HEK293 (cell line): ENCODE measurements around the gene ITSN2.

Source experiments
- CTCF ChIA-PET: fragments of 350-600 bp; formaldehyde crosslinking; extraction: SDS; loops from one replicate; lab custom pipeline; 2021; ENCODE audit warnings: antibody characterized with exemption; lab: Yijun Ruan, JAX
- POLR2A ChIA-PET: fragments of 300-600 bp; formaldehyde crosslinking; extraction: SDS; loops from one replicate; lab custom pipeline; 2020; ENCODE audit warnings: antibody characterized with exemption, inconsistent platforms; lab: Yijun Ruan, JAX
- H3K27ac ChIP-seq: fragments of 200-500 bp; sonication (Bioruptor generic); 2 replicates; pipeline ENCODE4 v1.5.1; 2014; ENCODE audit warnings: low read depth, low read length, control low read depth, inconsistent platforms; ENCODE audit errors: extremely low read depth
- H3K36me3 ChIP-seq, 2 experiments: fragments of 200-500 bp in 1 of 2; sonication (Bioruptor generic) in 1 of 2; 1 replicate in 1 of 2; 2 replicates in 1 of 2; pipeline ENCODE4 v1.5.1; 2014 to 2017; ENCODE audit warnings: inconsistent platforms in 2 of 2, low read length in 2 of 2; ENCODE audit not compliant: control insufficient read depth in 2 of 2, insufficient read depth in 1 of 2
- H3K4me1 ChIP-seq: fragments of 200-500 bp; sonication (Bioruptor generic); 2 replicates; pipeline ENCODE4 v1.5.1; 2014; ENCODE audit warnings: mild to moderate bottlenecking, low read length, inconsistent platforms; ENCODE audit not compliant: control insufficient read depth, insufficient read depth
- H3K4me3 ChIP-seq: 2 replicates; pipeline ENCODE4 v1.5.1; 2011; ENCODE audit warnings: low read depth, mild to moderate bottlenecking, control low read depth, low read length, moderate library complexity
- H3K9me3 ChIP-seq: fragments of 200-500 bp; sonication (Bioruptor generic); 2 replicates; pipeline ENCODE4 v1.5.1; 2014; ENCODE audit warnings: low read depth, low read length, inconsistent platforms; ENCODE audit not compliant: control insufficient read depth, insufficient read depth
- GLIS1 ChIP-seq: fragments of 450-650 bp; formaldehyde crosslinking; IDR thresholded peaks from 2 replicates; pipeline ENCODE4 v1.5.1; 2016; ENCODE audit warnings: missing biosample characterization, missing genetic modification characterization
- KLF1 ChIP-seq: fragments of 450-650 bp; formaldehyde crosslinking; IDR thresholded peaks from 2 replicates; pipeline ENCODE4 v1.5.1; 2016; ENCODE audit warnings: missing biosample characterization, missing genetic modification characterization
- PATZ1 ChIP-seq: fragments of 450-650 bp; formaldehyde crosslinking; IDR thresholded peaks from 2 replicates; pipeline ENCODE4 v1.5.1; 2016; ENCODE audit warnings: missing biosample characterization, missing genetic modification characterization
- PRDM6 ChIP-seq: fragments of 450-650 bp; formaldehyde crosslinking; IDR thresholded peaks from 2 replicates; pipeline ENCODE4 v1.5.1; 2017; ENCODE audit warnings: missing biosample characterization, missing genetic modification characterization
- SCRT2 ChIP-seq: fragments of 450-650 bp; formaldehyde crosslinking; IDR thresholded peaks from 2 replicates; pipeline ENCODE4 v1.5.1; 2016; ENCODE audit warnings: missing biosample characterization, missing genetic modification characterization
- SETDB1 ChIP-seq: IDR thresholded peaks from one replicate; pipeline ENCODE4 v1.6.1; 2017; ENCODE audit warnings: mild to moderate bottlenecking, low read length, moderate library complexity, mixed read lengths; ENCODE audit not compliant: insufficient read length
- ZNF121 ChIP-seq: fragments of 450-650 bp; formaldehyde crosslinking; IDR thresholded peaks from 2 replicates; pipeline ENCODE4 v1.5.1; 2016; ENCODE audit warnings: missing biosample characterization, missing genetic modification characterization
- ZNF16 ChIP-seq: fragments of 450-650 bp; formaldehyde crosslinking; IDR thresholded peaks from 2 replicates; pipeline ENCODE4 v1.5.1; 2016; ENCODE audit warnings: low read depth, missing biosample characterization, missing genetic modification characterization
- ZNF202 ChIP-seq: fragments of 450-650 bp; formaldehyde crosslinking; IDR thresholded peaks from 2 replicates; pipeline ENCODE4 v1.5.1; 2016; ENCODE audit warnings: missing biosample characterization, missing genetic modification characterization, borderline replicate concordance
- ZNF214 ChIP-seq: fragments of 450-650 bp; formaldehyde crosslinking; IDR thresholded peaks from 2 replicates; pipeline ENCODE4 v1.5.1; 2017; ENCODE audit warnings: missing biosample characterization, mild to moderate bottlenecking, missing genetic modification characterization, borderline replicate concordance
- ZNF26 ChIP-seq: fragments of 450-650 bp; formaldehyde crosslinking; IDR thresholded peaks from 2 replicates; pipeline ENCODE4 v1.5.1; 2016; ENCODE audit warnings: missing biosample characterization, missing genetic modification characterization
- ZNF302 ChIP-seq: fragments of 450-650 bp; formaldehyde crosslinking; IDR thresholded peaks from 2 replicates; pipeline ENCODE4 v1.5.1; 2016; ENCODE audit warnings: missing biosample characterization, missing genetic modification characterization, low read depth
- ZNF391 ChIP-seq: fragments of 450-650 bp; formaldehyde crosslinking; IDR thresholded peaks from 2 replicates; pipeline ENCODE4 v1.5.1; 2016; ENCODE audit warnings: low read depth, missing biosample characterization, missing genetic modification characterization, borderline replicate concordance
- ZNF433 ChIP-seq: fragments of 450-650 bp; formaldehyde crosslinking; IDR thresholded peaks from 2 replicates; pipeline ENCODE4 v1.5.1; 2016; ENCODE audit warnings: missing biosample characterization, missing genetic modification characterization, low read depth
- ZNF558 ChIP-seq: fragments of 450-650 bp; formaldehyde crosslinking; IDR thresholded peaks from 2 replicates; pipeline ENCODE4 v1.5.1; 2016; ENCODE audit warnings: missing biosample characterization, missing genetic modification characterization
- ZNF692 ChIP-seq: fragments of 450-650 bp; formaldehyde crosslinking; IDR thresholded peaks from 2 replicates; pipeline ENCODE4 v1.5.1; 2016; ENCODE audit warnings: missing biosample characterization, missing genetic modification characterization
- ZSCAN16 ChIP-seq: fragments of 450-650 bp; formaldehyde crosslinking; IDR thresholded peaks from 2 replicates; pipeline ENCODE4 v1.5.1; 2016; ENCODE audit warnings: missing biosample characterization, missing genetic modification characterization
- ZXDB ChIP-seq: fragments of 450-650 bp; formaldehyde crosslinking; IDR thresholded peaks from 2 replicates; pipeline ENCODE4 v1.5.1; 2016; ENCODE audit warnings: missing biosample characterization, missing genetic modification characterization
- TF ChIP-seq, protein P1 (sequence below): fragments of 450-650 bp; formaldehyde crosslinking; optimal IDR thresholded peaks from 2 replicates; pipeline ENCODE3; 2016; ENCODE audit warnings: missing biosample characterization, mild to moderate bottlenecking, missing genetic modification characterization
- TF ChIP-seq, protein P2 (sequence below): fragments of 450-650 bp; formaldehyde crosslinking; IDR thresholded peaks from 2 replicates; pipeline ENCODE4 v1.5.1; 2016; ENCODE audit warnings: missing biosample characterization, missing genetic modification characterization

The ITSN2 gene

DNA sequence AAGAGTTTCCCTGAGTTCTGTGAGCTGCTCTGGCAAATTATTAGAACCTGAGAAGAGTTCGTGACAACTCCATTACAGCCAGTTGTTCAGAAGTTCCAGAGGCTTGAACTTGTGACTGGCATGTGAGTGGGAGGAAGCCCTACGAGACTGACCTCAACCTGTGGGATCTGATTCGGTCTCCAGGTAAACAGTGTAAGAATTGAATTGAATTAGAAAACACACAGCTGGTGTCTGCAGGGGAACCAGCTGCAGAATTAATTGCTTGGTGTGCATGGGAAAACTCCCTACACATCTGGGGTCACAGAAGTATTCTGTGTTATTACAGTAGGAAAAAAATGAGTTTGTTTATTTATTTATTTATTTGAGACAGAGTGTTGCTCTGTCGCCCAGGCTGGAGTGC, 14.0 kb upstream of the ITSN2 start:
- no peak for TF ChIP-seq ZNF558 (tag by site-specific recombination)
- TF ChIP-seq PATZ1 (tag by site-specific recombination) = no peak
- TF ChIP-seq ZNF692 = no peak
- Histone ChIP-seq H3K4me3 (no peak overlapping the region), H3K36me3 (no peaks in the 10 kb centered on the region), H3K27ac (no peak overlapping the region), H3K4me1 (no peaks in the 10 kb centered on the region), H3K9me3 (no peaks in the 10 kb centered on the region)
- CTCF ChIA-PET = interaction anchor here (0.6 to 0.7 kb wide), 4 partner anchors 27 to 1268 kb away, joined by 3 to 4 read pairs (median 3); partner anchors contain the start of gene SF3B6
- POLR2A ChIA-PET = interaction anchor here (1.1 kb wide), 1 partner anchor 14 kb away, joined by 3 read pairs; the partner anchor contains the start of gene ITSN2

- H3K4me3 ChIP-seq = no peak overlapping the region
- H3K9me3 ChIP-seq = no peaks in the 10 kb centered on the region
- no peak for TF ChIP-seq KLF1 (tag by site-specific recombination)
- no peak for TF ChIP-seq ZNF302
- TF ChIP-seq SCRT2 (tag by site-specific recombination) = no peak
- TF ChIP-seq ZNF214 (tag by site-specific recombination) = no peak
- TF ChIP-seq SETDB1 = no peak
- TF ChIP-seq ZNF433 (tag by site-specific recombination) = no peak
- no peak for TF ChIP-seq ZNF16 (tag by site-specific recombination)
- TF ChIP-seq ZXDB (tag by site-specific recombination) = no peak
- no peak for TF ChIP-seq ZNF26 (tag by site-specific recombination)
- no peak for TF ChIP-seq ZNF391
- TF ChIP-seq, all 188 proteins: peak for 0
- Histone ChIP-seq H3K27ac (no peak overlapping the region), H3K4me1 (no peaks in the 10 kb centered on the region), H3K36me3 (no peaks in the 10 kb centered on the region)
- ChIA-PET POLR2A (no interaction called here), CTCF (interaction anchor here (0.7 to 0.9 kb wide), 2 partner anchors 13 to 24 kb away, joined by 3 to 5 read pairs; no protein-coding TSS in a partner anchor)
Measured at GRCh38 chr2:24372033-24372432, 11.7 kb upstream of the ITSN2 start.

GRCh38 chr2:24365826-24366225, 5.5 kb upstream of the ITSN2 start:
- no peaks in the 10 kb centered on the region for H3K36me3 ChIP-seq
- H3K4me1 ChIP-seq = no peaks in the 10 kb centered on the region; the same call in 1 of the 2 replicates
- no peak overlapping the region for H3K4me3 ChIP-seq
- POLR2A ChIA-PET = interaction anchor here (0.5 kb wide), 1 partner anchor 318 kb away, joined by 4 read pairs; no protein-coding TSS in a partner anchor
- CTCF ChIA-PET = interaction anchor here (0.8 kb wide), 1 partner anchor 481 kb away, joined by 6 read pairs; no protein-coding TSS in a partner anchor
- H3K9me3 ChIP-seq = no peaks in the 10 kb centered on the region
- no peak overlapping the region for H3K27ac ChIP-seq
- TF ChIP-seq KLF1 (tag by site-specific recombination) (no peak), GLIS1 (tag by site-specific recombination) (no peak), PRDM6 (tag by site-specific recombination) (no peak), SCRT2 (tag by site-specific recombination) (no peak), ZNF121 (tag by site-specific recombination) (no peak), ZNF202 (tag by site-specific recombination) (no peak), ZSCAN16 (tag by site-specific recombination) (no peak)
- TF ChIP-seq, protein P1, sequence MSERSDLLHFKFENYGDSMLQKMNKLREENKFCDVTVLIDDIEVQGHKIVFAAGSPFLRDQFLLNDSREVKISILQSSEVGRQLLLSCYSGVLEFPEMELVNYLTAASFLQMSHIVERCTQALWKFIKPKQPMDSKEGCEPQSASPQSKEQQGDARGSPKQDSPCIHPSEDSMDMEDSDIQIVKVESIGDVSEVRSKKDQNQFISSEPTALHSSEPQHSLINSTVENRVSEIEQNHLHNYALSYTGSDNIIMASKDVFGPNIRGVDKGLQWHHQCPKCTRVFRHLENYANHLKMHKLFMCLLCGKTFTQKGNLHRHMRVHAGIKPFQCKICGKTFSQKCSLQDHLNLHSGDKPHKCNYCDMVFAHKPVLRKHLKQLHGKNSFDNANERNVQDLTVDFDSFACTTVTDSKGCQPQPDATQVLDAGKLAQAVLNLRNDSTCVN = no peak
- TF ChIP-seq, protein P2, sequence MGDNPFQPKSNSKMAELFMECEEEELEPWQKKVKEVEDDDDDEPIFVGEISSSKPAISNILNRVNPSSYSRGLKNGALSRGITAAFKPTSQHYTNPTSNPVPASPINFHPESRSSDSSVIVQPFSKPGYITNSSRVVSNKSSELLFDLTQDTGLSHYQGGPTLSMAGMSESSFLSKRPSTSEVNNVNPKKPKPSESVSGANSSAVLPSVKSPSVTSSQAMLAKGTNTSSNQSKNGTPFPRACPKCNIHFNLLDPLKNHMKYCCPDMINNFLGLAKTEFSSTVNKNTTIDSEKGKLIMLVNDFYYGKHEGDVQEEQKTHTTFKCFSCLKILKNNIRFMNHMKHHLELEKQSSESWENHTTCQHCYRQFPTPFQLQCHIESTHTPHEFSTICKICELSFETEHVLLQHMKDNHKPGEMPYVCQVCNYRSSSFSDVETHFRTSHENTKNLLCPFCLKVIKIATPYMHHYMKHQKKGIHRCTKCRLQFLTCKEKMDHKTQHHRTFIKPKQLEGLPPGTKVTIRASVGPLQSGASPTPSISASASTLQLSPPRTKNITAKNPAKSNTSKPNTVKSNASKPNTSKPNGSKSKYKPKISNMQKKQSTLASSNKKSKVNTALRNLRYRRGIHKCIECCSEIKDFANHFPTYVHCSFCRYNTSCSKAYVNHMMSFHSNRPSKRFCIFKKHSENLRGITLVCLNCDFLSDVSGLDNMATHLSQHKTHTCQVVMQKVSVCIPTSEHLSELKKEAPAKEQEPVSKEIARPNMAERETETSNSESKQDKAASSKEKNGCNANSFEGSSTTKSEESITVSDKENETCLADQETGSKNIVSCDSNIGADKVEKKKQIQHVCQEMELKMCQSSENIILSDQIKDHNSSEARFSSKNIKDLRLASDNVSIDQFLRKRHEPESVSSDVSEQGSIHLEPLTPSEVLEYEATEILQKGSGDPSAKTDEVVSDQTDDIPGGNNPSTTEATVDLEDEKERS (tag by site-specific recombination) = no peak
